Activated CD4-positive, CD25-positive, alpha-beta regulatory T cell treated with anti-CD3 and anti-CD28 coated beads, Interleukin-2, amount 50 U/mL, for 16 hours (primary cell): ENCODE data around the gene SLC26A9.
"Not testable (repeated sequence)": the region's sequence is repeated elsewhere in the genome, so short reads cannot be mapped to it uniquely, and the experiment has no call there.

Experiments
- DNase-seq: peaks from one replicate; pipeline ENCODE4 v3.0.0-alpha.2; 2020; ENCODE audit warnings: low read depth, low spot score

Gene SLC26A9

DNA sequence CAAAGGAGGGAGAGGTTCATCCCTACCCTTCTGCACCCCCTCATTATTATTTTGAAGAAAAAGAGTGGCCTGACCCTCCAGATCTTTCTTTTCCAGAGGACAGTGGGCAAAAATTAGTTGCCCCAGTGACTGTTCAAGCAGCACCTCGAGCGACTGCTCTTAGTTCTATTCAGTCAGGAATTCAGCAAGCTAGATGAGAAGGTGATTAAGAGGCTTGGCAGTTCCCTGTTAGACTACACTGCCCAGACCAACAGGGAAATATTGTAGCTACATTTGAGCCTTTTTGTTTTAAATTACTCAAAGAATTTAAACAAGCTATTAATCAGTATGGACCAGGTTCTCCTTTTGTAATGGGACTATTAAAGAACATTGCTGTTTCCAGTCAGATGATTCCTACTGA lies 51.8 kb downstream of the SLC26A9 start:
- not testable (repeated sequence) for DNase-seq

DNA sequence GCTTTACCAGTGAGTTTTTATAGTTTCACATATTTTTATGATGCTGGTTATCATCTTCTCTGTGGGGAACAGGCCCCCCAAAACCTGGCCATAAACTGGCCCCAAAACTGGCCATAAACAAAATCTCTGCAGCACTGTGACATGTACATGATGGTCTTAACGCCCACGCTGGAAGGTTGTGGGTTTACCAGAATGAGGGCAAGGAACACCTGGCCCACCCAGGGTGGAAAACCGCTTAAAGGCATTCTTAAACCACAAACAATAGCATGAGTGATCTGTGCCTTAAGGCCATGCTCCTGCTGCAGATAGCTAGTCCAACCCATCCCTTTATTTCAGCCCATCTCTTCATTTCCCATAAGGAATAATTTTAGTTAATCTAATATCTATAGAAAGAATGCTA lies 52.6 kb downstream of the SLC26A9 start:
- not testable (repeated sequence) for DNase-seq

GRCh38 chr1:205889706-205890105 lies 53.5 kb downstream of the SLC26A9 start:
- DNase-seq = not testable (repeated sequence)

GRCh38 chr1:205889006-205889405 lies 54.2 kb downstream of the SLC26A9 start:
- not testable (repeated sequence) for DNase-seq

GRCh38 chr1:205883792-205884191 lies 59.5 kb downstream of the SLC26A9 start:
- no peak for DNase-seq

DNA sequence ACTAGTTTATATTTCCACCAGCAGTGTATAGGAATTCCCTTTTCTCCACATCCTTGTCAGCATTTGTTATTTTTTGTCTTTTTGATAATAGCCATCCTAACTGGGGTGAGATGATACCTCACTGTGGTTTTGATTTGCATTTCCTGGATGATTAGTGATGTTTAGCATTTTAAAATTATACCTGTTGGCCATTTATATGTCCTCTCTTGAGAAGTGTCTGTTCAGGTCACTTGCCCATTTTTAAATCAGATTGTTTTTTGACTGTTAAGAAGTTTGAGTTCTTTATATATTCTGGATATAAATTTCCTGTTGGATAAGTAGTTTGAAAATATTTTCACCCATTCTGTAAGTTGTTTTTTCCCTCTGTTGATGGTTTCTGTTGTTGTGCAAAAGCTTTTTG lies 62.3 kb downstream of the SLC26A9 start:
- no peak for DNase-seq

DNA sequence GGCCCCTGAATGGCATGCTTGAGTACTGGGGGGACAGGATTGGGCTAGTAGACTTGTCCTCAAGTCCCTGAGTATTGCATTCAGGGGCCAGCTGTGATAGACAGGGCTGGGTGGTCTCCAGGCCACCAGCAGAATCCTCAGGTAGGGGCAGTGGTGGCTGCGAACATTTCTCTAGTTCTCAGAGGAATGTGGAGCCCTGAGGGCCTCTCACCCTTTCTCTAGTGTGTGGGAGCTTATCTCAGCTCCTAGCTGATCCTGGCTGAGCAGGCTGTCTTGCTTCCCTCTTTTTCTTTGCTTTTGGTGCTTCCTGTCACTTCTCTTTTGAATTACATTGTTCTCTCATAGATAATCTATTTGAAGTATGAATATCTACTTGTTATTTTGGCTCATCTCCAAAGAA lies 63.3 kb downstream of the SLC26A9 start:
- no peak for DNase-seq

GRCh38 chr1:205878026-205878425 lies 65.2 kb downstream of the SLC26A9 start:
- DNase-seq = no peak

GRCh38 chr1:205873148-205873547 lies 70.1 kb downstream of the SLC26A9 start:
- not testable (repeated sequence) for DNase-seq

- DNase-seq = no peak
These were observed 73.0 kb downstream of the SLC26A9 start for GRCh38 chr1:205870236-205870635.
